ENCODE results near the gene CADM2. TPM values are rescaled to one million over a fixed set of nuclear protein-coding genes. Genes with fewer than 3 reads are reported as not detected.

Gene CADM2
- total RNA-seq, 1 experiment from 2014 or later = 0.64 TPM

DNA sequence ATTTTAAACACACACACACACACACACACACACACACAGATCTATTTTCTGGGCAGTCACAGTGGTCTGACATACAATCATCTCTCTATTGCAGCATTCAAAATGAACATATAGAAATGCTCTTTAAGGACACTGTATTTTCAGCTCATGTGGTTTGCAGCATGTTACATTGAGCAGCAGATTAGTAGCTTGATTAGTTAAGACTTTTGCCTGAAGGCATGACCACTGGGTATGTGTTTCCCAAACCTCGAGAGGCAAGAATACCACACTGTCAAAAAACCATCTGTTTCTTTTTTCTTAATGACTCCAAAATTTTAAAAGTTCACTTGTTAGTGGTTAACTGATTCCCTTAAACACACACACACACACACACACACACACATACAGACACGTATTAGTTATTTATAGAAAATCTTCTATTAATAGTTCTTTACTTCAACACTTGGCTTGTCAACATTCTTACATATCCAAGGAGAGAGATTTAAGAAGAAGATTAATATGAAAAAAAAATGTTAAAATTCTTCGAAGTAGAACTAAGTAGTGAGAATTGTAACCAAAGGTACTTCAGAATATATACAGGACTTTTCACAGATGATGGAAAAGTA, 518.2 kb downstream of the CADM2 start:
- Histone ChIP-seq H3K4me1 (ENCODE audit: control insufficient read depth, insufficient read depth, low read length) (no peaks in the 10 kb centered on the region), H3K36me3 (ENCODE audit: control insufficient read depth, insufficient read depth, low read length) (no peaks in the 10 kb centered on the region), H3K4me3 (ENCODE audit: low read depth in 2 of 2, low read length in 2 of 2) (no peak overlapping the region), H3K27me3 (ENCODE audit: control insufficient read depth, insufficient read depth, low read length) (no peaks in the 10 kb centered on the region), H3K27ac (ENCODE audit: low read length) (no peak overlapping the region), H3K9me3 (ENCODE audit: control insufficient read depth, insufficient read depth, low read depth, low read length) (no peaks in the 10 kb centered on the region)
- ChIA-PET POLR2A (no interaction called here), CTCF (no interaction called here)
- in situ Hi-C loops (cut with HindIII; ENCODE audit: low pct_unique_long_range_greater_than_20kb, low sequenced_read_pairs) (no loop called here), intact Hi-C loops (cut with micrococcal nuclease; ENCODE audit: unreplicated experiment) (no loop called here)
- TF ChIP-seq, protein P1, sequence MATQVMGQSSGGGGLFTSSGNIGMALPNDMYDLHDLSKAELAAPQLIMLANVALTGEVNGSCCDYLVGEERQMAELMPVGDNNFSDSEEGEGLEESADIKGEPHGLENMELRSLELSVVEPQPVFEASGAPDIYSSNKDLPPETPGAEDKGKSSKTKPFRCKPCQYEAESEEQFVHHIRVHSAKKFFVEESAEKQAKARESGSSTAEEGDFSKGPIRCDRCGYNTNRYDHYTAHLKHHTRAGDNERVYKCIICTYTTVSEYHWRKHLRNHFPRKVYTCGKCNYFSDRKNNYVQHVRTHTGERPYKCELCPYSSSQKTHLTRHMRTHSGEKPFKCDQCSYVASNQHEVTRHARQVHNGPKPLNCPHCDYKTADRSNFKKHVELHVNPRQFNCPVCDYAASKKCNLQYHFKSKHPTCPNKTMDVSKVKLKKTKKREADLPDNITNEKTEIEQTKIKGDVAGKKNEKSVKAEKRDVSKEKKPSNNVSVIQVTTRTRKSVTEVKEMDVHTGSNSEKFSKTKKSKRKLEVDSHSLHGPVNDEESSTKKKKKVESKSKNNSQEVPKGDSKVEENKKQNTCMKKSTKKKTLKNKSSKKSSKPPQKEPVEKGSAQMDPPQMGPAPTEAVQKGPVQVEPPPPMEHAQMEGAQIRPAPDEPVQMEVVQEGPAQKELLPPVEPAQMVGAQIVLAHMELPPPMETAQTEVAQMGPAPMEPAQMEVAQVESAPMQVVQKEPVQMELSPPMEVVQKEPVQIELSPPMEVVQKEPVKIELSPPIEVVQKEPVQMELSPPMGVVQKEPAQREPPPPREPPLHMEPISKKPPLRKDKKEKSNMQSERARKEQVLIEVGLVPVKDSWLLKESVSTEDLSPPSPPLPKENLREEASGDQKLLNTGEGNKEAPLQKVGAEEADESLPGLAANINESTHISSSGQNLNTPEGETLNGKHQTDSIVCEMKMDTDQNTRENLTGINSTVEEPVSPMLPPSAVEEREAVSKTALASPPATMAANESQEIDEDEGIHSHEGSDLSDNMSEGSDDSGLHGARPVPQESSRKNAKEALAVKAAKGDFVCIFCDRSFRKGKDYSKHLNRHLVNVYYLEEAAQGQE (IDR thresholded peaks at IDR 0.05; ENCODE audit: insufficient read depth in 1 of 2, low read depth in 2 of 2, low read length in 1 of 2) = no peak
- TF ChIP-seq POLR2AphosphoS5 (IDR thresholded peaks at IDR 0.05; ENCODE audit: low read depth, low read length) (no peak), TCF7L2 (IDR thresholded peaks at IDR 0.05; ENCODE audit: low read depth, low read length) (no peak), SIN3A (IDR thresholded peaks at IDR 0.05; ENCODE audit: borderline replicate concordance, insufficient read depth, low read depth, low read length) (no peak)
- TF ChIP-seq, protein P2, sequence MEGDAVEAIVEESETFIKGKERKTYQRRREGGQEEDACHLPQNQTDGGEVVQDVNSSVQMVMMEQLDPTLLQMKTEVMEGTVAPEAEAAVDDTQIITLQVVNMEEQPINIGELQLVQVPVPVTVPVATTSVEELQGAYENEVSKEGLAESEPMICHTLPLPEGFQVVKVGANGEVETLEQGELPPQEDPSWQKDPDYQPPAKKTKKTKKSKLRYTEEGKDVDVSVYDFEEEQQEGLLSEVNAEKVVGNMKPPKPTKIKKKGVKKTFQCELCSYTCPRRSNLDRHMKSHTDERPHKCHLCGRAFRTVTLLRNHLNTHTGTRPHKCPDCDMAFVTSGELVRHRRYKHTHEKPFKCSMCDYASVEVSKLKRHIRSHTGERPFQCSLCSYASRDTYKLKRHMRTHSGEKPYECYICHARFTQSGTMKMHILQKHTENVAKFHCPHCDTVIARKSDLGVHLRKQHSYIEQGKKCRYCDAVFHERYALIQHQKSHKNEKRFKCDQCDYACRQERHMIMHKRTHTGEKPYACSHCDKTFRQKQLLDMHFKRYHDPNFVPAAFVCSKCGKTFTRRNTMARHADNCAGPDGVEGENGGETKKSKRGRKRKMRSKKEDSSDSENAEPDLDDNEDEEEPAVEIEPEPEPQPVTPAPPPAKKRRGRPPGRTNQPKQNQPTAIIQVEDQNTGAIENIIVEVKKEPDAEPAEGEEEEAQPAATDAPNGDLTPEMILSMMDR (IDR thresholded peaks at IDR 0.05) = no peak
- BruUV-seq (replicated peaks) = no TSS peak
- ATAC-seq (no peak), DNase-seq (ENCODE audit: low read depth, low spot score) (no peak)

DNA sequence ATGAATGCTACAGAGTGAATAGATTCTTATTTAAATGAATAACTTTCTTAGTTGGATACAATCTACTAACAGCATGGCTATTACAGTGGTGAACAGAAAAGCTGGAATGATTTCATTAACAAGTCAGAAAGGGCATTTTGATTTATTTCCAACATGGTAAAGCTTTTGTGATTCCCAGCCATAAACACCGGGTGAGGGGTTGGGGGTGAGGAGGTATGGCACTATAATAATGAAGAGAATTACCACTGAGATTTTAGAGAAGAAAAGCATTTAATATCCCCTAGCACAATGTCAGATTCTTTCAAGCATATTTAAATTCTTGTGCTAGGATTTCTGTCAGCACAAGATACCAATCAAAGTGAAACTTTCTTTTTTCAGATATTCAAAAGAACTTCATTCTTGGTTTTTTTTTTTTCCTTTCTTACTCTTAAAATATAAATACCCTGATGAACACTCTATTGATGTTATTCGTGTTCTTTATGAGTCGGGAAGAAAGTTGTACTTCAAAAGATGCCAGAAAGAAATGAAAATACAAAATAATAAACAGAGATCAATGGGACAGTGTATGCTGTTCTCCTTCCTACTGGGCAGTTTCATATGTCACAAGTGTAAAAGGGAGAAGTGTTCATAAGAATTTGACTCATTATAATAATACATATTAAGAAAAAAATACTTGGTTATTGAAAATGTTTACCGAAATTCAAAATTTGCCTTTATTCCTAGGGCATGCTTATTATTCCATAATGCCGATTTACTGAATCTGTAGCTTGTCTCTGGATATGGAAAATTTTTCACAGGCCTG, 522.8 kb downstream of the CADM2 start:
- ChIA-PET POLR2A (no interaction called here), CTCF (no interaction called here)
- Histone ChIP-seq H3K4me3 (ENCODE audit: low read depth in 2 of 2, low read length in 2 of 2) (no peak overlapping the region), H3K27me3 (ENCODE audit: control insufficient read depth, insufficient read depth, low read length) (no peaks in the 10 kb centered on the region), H3K27ac (ENCODE audit: low read length) (no peak overlapping the region), H3K9me3 (ENCODE audit: control insufficient read depth, insufficient read depth, low read depth, low read length) (no peaks in the 10 kb centered on the region), H3K4me1 (ENCODE audit: control insufficient read depth, insufficient read depth, low read length) (no peaks in the 10 kb centered on the region), H3K36me3 (ENCODE audit: control insufficient read depth, insufficient read depth, low read length) (no peaks in the 10 kb centered on the region)
- DNase-seq (ENCODE audit: low read depth, low spot score) = no peak
- TF ChIP-seq, protein P2 (IDR thresholded peaks at IDR 0.05) = no peak
- TF ChIP-seq, protein P1 (IDR thresholded peaks at IDR 0.05; ENCODE audit: insufficient read depth in 1 of 2, low read depth in 2 of 2, low read length in 1 of 2) = no peak
- TF ChIP-seq TCF7L2 (IDR thresholded peaks at IDR 0.05; ENCODE audit: low read depth, low read length) = no peak
- no peak for TF ChIP-seq SIN3A (IDR thresholded peaks at IDR 0.05; ENCODE audit: borderline replicate concordance, insufficient read depth, low read depth, low read length)
- intact Hi-C loops (cut with micrococcal nuclease; ENCODE audit: unreplicated experiment) = no loop called here
- no TSS peak for BruUV-seq (replicated peaks)
- in situ Hi-C loops (cut with HindIII; ENCODE audit: low pct_unique_long_range_greater_than_20kb, low sequenced_read_pairs) = no loop called here
- no peak for ATAC-seq
